GM21737 (cell line): ENCODE measurements around the gene DYRK2.
"Not testable (repeated sequence)": the region's sequence is repeated elsewhere in the genome, so short reads cannot be mapped to it uniquely, and the experiment has no call there.

Experiments
- ATAC-seq: cut with Tn5 transposase; IDR thresholded peaks from one replicate; pipeline ENCODE4 v1.9.1; 2021; ENCODE audit warnings: mild to moderate bottlenecking, moderate library complexity; ENCODE audit not compliant: unreplicated experiment

Gene DYRK2

DNA sequence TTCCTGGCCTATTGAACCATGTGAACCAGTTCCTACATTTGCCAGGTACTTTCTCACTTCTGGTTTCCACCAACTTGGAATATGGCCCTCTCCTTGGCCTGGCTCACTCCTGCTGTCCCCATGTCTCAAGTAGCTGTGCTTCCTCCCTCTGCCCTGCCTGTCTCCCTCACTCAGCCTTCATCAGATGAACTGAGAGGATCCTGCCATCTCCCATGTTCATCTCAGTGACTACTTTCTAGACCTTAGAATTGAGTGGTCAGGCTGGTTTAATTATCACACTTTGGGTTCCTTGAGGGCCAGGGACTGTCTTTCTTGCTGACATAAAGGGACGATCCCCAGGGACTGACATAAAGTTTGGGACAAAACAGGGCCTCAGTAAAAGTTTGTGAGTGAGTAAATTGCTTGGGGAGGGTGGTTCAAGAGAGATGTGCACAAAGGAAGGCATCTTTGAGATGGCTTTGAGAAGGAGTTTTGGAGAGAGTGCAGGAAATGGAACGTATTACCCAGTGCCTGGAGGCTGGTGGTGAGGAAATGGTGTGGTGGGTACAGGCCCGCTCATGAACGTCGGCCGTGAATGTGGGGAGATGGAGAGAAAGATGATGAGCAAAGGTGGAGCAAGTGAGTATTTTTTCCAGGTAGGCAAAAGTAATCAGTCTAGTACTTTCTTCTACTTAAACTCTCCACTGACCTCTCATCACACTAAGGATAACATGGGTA lies 20.8 kb downstream of the DYRK2 start:
- ATAC-seq, result no peak

DNA sequence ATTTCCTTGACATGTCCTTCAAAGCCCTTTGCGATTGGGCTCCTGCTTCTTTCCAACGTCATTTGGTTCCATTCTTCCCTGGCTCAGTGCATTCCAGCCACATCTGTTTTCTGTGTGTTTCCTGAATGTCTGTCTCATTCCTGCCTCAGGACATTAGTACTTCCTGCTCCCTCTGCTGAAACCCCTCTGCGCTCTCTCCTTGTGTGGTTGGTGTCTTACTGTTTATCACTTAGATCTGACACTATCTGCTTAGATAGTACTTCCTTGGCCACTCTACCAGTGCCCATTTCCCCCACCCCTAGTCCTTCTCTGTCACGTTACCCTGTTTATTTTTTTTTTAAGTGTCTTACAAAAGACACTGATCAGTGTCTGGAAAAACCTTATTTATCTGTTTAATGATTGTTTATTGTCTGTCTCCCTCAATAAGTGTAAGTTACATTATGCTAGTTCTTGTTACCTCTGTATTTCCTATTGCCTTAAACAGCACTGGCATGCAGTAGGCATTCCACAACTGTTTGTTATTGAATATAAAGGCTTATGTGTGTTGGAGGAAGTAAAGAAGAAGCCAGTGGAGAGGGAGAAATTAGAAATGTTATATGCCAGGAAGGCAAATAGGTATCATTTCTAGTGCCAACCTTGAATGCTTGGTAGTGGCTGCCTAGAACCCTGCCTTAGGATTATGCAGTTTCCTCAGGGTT lies 21.5 kb downstream of the DYRK2 start:
- no peak for ATAC-seq

DNA sequence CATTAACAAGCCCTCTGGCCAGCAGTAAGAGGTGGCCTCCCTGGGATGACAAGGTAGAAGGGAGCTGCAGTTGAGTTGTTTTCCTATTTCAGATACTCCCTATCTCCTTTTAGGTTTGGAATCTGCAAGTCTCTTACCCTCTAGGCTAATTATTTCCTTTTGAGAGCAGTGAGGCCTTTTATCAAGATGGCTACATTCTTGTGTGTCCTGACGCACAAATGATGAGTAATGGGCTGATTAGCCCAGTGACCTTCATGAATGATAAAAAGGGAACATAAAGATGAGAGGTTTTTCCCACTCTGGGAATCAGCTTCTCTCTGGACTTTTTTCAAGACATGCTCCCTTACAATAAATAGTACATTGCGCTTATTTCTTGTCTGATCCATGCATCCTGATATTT lies 22.9 kb downstream of the DYRK2 start:
- ATAC-seq, result no peak

DNA sequence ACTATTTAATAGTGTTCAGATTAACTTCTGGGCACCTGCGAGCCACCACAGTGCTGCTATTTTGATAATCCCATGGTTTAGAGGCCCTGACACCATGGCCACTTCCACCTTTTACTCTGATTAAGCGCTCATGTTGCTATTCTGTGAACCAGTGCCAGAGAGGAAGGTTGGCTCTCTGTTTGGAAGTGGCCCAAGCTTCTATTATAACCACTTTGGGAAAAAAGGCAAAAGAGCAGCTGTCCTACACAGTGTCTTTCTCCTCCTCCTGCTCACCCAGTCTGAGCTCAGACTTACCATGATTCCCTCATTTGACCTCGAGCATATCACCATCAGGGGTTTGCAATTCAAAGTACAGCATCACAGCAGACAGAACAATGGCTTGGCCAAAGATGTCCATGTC lies 23.3 kb downstream of the DYRK2 start:
- no peak for ATAC-seq

DNA sequence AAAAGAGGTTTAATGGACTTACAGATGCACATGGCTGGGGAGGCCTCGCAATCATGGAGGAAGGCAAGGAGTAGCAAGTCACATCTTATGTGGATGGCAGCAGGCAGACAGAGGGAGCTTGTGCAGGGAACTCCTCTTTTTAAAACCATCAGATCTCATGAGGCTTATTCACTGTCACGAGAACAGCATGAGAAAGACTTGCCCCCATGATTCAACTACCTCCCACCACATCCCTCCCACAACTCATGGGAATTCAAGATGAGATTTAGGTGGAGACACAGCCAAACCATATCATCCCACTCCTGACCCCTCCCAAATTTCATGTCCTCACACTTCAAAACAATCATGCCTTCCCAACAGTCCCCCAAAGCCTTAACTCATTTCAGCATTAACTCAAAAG lies 24.0 kb downstream of the DYRK2 start:
- ATAC-seq, result not testable (repeated sequence)

DNA sequence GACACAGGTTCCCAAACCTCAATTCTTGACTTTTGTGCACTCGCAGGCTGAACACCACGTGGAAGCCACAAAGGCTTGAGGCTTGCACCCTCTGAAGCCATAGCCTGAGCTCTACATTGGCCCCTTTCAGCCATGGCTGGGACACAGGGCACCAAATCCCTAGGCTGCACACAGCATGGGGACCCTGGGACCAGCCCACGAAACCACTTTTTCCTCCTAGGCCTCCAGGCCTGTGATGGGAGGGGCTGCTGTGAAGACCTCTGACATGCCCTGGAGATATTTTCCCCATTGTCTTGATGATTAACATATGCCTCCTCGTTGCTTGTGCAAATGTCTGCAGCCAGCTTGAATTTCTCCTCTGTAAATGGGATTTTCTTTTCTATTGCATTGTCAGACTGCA lies 25.0 kb downstream of the DYRK2 start:
- ATAC-seq, result not testable (repeated sequence)

DNA sequence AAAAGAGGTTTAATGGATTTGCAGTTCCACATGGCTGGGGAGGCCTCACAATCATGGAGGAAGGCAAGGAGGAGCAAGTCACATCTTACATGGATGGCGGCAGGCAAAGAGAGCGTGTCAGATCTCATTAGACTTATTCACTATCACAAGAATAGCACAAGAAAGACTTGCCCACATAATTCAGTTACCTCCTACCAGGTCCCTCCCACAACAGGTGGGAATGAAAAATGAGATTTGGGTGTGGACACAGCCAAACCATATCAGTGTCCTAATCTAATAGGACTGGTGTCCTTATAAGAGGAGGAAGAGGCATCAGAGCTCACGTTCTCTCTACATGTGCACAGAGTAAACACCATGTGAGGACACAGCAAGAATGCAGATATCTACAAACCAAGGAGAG lies 25.9 kb downstream of the DYRK2 start:
- ATAC-seq, result no peak

DNA sequence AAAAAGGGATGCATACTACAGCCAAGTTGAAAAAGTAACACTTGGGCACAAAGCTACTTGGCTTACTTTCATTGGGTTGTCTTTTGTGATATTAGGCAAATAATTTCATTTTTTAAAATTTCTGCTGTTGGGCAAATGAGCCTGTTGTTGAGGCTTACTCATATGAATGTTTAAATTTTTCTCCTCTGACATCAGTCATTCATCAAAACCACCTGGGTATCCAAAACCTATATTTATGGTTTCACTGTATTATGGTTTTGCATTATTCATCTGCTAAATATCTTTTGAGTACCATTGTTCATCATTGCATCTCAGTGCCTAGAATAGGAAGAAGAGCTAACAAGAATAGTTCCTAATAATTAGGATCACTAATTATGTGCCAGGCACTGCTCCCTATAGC lies 28.1 kb downstream of the DYRK2 start:
- ATAC-seq, result no peak

DNA sequence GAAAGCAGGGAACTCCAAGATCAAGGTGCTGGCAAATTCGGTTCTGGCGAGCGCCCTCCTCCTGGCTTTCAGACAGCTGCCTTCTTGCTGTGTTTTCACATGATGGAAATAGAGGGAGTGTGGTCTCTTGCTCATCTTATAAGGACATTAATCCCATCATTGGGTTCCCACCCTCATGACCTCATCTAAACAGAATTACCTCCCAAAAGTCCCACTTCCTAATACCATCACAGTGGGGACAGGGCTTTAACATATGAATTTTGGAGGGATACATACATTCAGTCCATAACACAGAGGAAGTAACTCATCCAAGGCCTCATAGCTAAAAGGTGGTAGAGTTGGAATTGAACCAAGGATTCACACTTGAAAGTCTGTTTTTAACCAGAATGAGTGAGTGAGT lies 28.6 kb downstream of the DYRK2 start:
- no peak for ATAC-seq

DNA sequence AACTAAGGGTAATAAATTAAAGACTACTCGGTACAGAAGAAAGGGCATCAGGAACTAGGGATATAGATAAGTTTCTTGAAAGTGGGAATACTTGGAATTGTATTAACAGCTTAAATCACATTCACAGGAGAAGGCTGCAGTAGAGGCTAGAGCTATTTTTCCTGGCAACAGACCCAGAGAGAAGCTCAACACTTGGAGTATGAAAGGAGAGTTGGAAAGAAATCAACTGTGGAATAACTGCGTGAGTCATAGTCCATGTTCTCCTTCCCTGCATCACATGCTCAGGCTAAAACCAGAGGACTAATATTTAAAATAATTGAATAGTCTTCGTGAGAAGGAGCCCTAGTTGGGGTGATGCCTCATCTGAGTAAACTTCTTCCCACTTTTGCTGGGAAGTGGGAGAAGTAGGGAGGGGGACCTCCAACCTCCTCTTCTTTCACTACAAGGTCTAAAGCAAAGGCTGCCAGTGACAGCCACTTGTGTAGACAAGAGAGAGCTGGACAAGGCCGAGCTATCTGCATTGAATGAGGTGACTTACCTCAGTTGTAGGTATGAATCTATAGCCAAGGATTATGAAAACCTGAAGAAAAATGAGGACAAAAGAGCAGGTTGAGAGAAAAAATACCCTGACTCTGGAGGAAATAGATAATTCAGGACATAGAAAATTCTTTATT lies 32.7 kb downstream of the DYRK2 start:
- no peak for ATAC-seq

DNA sequence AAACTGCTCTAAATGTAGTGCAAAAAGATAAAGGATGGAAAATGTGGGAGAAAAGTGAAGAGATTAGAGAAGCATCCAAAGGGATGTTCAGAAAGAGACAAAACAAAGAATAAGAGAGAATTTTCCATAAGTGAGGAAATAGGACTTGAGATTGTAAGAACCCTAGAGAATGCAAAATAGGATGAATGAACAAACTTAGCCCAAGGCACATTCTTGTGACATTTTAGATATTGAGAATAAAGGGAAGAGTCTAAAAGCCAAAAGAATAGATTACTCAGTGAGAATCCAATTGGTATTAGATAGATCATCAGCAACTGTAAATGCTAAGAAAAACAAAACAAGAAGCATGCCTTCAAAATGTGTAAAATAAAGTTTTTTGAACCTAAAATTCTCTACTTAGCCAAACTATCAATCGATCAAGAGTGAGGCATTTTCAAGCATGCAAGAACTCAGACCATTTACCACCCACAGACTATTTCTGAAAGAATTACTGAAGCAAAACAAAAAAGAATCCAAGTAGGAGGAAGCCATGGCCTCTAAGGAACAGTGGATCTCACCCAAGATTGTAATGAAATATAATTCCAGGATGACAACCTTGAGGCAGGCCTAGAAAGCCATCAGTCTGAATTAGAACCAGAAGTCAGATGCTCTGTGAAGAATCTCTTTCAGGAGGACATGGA lies 33.5 kb downstream of the DYRK2 start:
- no peak for ATAC-seq

DNA sequence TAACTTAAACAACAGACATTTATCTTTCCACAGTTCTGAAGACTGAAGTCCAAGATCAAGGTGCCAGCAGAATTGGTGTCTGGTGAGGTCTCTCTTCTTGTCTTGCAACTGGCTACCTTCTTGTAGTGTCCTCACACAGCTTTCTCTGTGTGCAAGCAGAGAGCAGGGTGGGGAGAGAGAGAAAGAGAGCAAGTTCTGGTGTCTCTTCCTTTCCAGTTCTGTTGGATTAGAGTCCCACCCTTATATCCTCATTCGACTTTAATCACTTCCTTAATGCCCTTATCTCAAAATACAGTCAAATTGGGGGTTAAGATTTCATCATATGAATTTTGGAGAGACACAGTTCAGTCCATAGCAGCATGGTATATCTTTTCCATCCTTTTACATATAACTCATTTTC lies 40.8 kb downstream of the DYRK2 start:
- ATAC-seq, result no peak

DNA sequence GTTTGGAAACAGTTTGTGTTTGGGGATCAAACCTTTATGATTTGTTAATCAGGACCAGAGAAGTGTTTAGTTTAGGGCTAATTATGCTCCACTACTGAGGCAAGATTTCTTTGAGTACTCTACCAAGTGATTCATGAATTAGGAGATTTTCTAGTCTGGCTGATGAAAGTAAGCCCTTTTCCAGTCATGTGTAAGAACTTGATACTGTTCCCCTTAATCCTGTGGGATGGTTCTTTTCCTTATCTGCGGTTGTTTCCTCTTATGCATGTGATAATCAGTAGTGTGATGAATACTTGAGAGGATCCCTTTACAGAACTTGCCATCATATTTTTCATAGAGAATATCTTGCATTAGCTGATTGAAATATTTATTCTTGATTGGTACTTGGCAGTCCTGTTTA lies 42.1 kb downstream of the DYRK2 start:
- no peak for ATAC-seq

DNA sequence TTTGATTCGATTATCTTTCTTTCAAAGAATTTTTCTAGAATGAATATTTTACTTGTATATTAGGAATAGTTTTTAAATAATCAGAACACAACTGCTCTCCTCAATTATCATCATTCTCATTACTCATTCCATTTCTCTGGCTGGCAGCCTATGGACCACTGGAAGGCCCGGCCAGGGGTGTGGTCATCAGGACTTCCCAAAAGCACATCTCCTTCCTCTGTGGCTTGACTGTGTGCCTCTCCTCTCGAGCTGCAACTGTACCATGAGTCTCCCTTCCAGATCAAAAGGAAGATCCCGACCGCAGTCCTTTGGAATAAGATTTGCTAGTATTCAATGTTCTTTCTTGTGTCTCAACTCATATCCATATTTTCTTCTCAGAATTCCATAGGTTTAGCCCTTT lies 42.7 kb downstream of the DYRK2 start:
- no peak for ATAC-seq

DNA sequence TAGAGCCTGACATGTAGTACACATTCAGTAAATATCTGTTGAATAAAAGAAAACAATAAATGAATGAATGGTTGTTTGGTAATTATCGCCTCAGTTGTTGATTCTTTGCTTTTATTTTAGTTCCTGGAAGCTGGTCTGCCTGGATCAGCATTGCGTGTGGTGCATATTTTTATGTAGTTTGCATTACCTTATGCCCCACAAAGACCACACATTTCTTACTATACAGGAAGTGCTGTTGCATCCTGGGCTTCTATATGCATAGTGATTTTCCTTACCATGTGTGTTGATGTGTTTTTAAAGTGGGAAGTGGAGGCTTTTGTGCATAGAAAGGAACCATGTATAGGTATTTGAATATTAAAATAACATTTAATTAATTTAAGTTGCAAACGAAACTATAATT lies 43.6 kb downstream of the DYRK2 start:
- ATAC-seq, result no peak

DNA sequence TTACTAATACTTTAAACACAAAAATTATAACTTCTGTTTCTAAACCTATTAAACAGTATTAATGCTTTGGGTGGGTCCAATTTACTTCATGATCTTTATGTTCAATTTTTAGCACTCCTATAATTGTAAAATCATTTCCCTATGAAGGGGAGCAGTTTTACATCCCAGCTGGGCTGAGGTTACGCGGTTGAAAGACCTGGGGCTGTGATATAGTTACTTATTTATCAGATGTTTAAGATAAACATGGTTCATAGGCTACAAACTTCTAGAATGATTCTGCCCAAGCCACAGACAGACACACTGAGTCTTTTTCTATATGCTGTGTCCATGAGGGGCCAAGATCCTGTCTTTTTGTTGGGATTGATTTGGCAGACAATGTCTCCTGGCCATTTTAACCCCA lies 44.4 kb downstream of the DYRK2 start:
- ATAC-seq, result no peak

DNA sequence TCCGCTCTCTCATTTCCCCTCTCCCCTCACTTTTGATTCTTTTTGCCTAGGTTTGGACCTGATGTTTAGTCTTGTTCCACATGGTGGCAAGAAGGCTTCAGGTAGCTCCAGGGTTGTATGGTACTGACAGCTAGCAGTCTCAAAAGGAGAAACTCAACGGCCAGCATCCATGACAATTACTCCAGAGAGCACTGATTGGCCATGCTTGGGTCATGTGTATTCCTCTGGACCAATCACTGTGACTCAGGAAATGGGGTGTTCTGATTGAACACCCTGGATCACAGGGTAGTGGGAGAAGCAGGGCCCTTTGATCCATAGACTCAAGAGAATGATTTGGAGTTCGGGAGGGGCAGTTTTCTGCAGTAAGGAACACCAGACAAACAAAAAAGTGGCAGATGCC lies 45.3 kb downstream of the DYRK2 start:
- no peak for ATAC-seq

DNA sequence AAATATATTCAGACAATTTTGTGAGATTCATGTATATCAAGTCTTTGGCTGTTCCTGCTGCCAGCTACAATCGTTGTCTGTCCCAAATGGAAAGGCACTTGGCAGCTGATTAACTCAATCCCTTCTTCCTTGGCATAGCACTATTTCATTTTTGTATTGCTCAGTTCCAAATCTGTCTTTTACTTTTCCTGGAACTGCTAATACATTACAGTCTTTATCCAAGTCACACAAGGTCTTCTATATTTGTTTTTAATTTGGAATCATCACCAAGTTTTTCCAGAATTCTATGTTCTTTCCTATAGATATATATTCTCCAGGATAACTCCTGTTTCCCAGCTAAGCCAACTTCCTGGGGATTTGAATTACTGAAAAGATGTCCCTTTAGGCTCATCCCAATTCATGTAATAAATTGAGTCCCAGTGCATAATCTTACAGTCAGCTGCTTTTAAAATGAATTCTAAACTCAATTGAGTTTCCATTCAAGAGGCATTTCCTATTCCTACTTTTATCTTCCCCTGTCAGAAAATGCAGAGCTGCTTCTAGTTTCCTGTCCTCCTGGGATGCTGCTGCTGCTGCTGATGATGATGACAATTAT lies 45.9 kb downstream of the DYRK2 start:
- no peak for ATAC-seq

DNA sequence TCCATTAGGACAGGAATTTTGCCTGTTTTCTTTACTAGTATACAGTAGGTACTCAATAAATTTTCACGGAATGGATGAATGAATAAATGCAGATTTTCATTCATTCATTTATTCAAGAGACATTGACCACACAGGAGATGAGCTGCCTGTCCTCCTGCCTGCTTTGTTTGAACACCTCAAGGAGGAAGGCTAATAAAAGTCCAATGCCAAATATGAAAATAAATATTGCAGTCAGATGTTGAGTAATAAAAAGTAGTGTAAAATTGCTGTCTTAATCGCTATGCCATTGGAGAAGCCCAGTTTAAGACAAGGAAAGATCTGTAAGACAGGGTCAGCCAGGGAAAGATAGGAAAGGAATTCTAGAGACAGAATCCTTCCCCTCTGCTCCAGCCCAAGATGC lies 47.4 kb downstream of the DYRK2 start:
- no peak for ATAC-seq

DNA sequence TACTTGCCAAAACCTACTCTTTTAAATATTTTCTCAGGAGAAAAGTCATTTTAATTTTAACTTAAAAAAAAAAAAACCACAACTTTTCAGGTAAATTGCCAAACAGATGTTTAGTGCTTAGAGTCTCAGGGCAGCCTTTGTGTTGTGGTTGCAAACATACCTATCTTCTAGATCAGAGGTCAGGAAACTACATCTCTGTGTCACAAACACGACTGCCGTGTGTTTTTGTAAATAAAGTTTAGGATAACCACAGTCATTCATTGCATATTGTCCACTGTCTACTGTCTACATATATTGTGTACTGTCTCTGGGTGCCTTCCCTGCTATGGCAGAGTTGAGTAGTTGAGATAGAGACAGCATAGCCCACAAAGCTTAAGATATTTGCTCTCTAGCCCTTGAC lies 48.9 kb downstream of the DYRK2 start:
- ATAC-seq, result no peak

DNA sequence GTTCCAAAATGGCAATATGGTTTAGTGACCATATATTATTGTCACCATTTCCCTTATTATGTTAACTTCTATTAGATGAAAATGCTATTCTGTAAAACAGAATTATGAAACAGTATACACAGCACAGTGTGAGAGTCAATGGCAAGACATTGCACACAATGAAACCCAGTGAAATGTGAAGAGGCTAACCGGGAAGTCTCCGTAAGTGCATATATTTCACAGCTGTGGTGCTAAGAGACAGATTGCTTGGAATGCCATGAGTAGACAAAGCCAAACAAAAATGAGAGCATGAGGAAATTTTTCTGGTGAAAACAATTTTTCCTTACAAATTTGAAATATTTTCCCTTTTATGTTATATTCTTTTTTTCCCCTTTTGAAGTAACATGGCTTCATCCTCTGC lies 49.4 kb downstream of the DYRK2 start:
- no peak for ATAC-seq
